ENCODE results near the gene LRRN2.

- no peak for TF ChIP-seq EZH2 (IDR thresholded peaks at IDR 0.05; ENCODE audit: borderline replicate concordance, low read length)
- no peak for TF ChIP-seq CTCF (IDR thresholded peaks at IDR 0.05; ENCODE audit: low read length)
These were observed 11.5 kb downstream of the LRRN2 start for GRCh38 chr1:204673909-204674649.
